CD4-positive, CD25-positive, alpha-beta regulatory T cell (primary cell): ENCODE data around the gene STAB1. TPM values are rescaled to one million over a fixed set of nuclear protein-coding genes. Genes with fewer than 3 reads are reported as not detected.

Experiments
- ATAC-seq, 2 donors: fragments of 150-1000 bp; cut with Tn5 transposase; one replicate each; pipeline ENCODE4 v1.10.0; 2021; ENCODE audit warnings: low read depth in 2 of 2, moderate number of reproducible peaks in 2 of 2, moderate library complexity in 1 of 2
- DNase-seq, 3 donors: peaks; one replicate each; pipeline versions ENCODE4 v3.0.0 to v3.0.0-alpha.2; 2012 to 2022; ENCODE audit warnings: mixed read lengths in 1 of 3
- H3K27ac ChIP-seq: one replicate; pipeline ENCODE4 v1.7.0; 2013; ENCODE audit warnings: mild to moderate bottlenecking, low read length; ENCODE audit not compliant: insufficient read depth, poor library complexity, severe bottlenecking
- H3K27me3 ChIP-seq: one replicate; pipeline ENCODE4 v1.7.0; 2013; ENCODE audit warnings: low read length; ENCODE audit not compliant: control insufficient read depth, insufficient read depth
- H3K36me3 ChIP-seq: one replicate; pipeline ENCODE4 v1.7.0; 2013; ENCODE audit warnings: mild to moderate bottlenecking, low read length, moderate library complexity; ENCODE audit not compliant: control insufficient read depth, insufficient read depth
- H3K4me1 ChIP-seq: 2 replicates; pipeline ENCODE4 v1.7.0; 2013; ENCODE audit warnings: mild to moderate bottlenecking, low read length; ENCODE audit not compliant: insufficient read depth, control insufficient read depth, poor library complexity, severe bottlenecking
- H3K4me3 ChIP-seq: one replicate; pipeline ENCODE4 v1.7.0; 2013; ENCODE audit warnings: low read depth, mild to moderate bottlenecking, low read length, moderate library complexity
- H3K9me3 ChIP-seq, 2 experiments: 1 replicate in 1 of 2; 2 replicates in 1 of 2; pipeline ENCODE4 v1.7.0; 2013; ENCODE audit warnings: low read length in 2 of 2, mild to moderate bottlenecking in 1 of 2, moderate library complexity in 1 of 2; ENCODE audit not compliant: control insufficient read depth in 2 of 2
- H3K27ac Mint-ChIP-seq, 3 donors: one replicate each; pipeline ENCODE4 v1.8.0; 2020 to 2022; ENCODE audit warnings: mild to moderate bottlenecking in 3 of 3, mixed read lengths in 3 of 3, moderate library complexity in 2 of 3
- H3K27me3 Mint-ChIP-seq: one replicate; pipeline ENCODE4 v1.8.0; 2022; ENCODE audit warnings: mild to moderate bottlenecking, mixed read lengths
- H3K36me3 Mint-ChIP-seq: one replicate; pipeline ENCODE4 v1.8.0; 2020; ENCODE audit warnings: mixed read lengths
- H3K4me1 Mint-ChIP-seq, 4 donors: one replicate each; pipeline ENCODE4 v1.8.0; 2020 to 2022; ENCODE audit warnings: mixed read lengths in 4 of 4, mild to moderate bottlenecking in 1 of 4
- H3K4me3 Mint-ChIP-seq, 4 donors: one replicate each; pipeline ENCODE4 v1.8.0; 2020 to 2022; ENCODE audit warnings: mild to moderate bottlenecking in 4 of 4, mixed read lengths in 4 of 4, moderate library complexity in 3 of 4
- H3K9me3 Mint-ChIP-seq, 7 donors: one replicate each; pipeline ENCODE4 v1.8.0; 2020 to 2022; ENCODE audit warnings: mixed read lengths in 7 of 7, mild to moderate bottlenecking in 3 of 7, moderate library complexity in 2 of 7
- polyA plus RNA-seq, 4 donors: library from polyadenylated mRNA; unstranded; fragments of 300-500 nt; fragmentation: Illumina TruSeq; gene quantifications; one replicate each; pipeline ENCODE4 v1.2.3, GENCODE V29; 2021
- total RNA-seq: library from RNA; stranded (reverse); gene quantifications from one replicate; pipeline ENCODE4 v1.2.3, GENCODE V29; 2022

Gene STAB1
- total and polyA plus RNA-seq, 5 donors from 2014 or later: 0.42 TPM; not detected in 4

DNA sequence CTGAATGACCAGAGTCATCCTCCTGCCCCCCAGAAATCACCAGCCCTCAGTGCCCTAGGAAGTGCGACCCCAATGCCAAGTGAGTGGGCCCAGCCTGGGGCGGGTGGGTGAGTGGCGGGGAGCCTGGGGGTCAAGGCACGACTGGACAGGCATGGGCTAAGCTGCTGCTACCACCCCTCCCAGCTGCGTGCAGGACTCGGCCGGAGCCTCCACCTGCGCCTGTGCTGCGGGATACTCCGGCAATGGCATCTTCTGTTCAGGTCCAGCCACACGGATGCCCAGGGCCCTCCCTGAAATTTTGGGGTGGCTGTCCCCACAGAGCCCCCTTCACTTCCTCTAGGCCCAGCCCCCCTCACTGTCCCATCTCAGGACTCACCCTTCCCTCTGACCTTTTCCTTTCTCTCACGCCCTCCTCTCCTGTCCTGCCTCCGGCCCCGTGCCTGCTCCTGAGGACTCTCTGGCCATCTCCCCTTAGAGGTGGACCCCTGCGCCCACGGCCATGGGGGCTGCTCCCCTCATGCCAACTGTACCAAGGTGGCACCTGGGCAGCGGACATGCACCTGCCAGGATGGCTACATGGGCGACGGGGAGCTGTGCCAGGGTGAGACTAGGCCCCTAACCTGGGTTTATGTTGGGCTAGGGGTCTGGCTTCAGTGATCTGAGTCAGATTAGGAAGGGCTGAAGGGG lies 21.5 kb downstream of the STAB1 start:
- H3K27ac Mint-ChIP-seq: no peak overlapping the region
- Histone ChIP-seq H3K27ac (no peak overlapping the region), H3K4me1 (no peaks in the 10 kb centered on the region), H3K9me3 (no peaks in the 10 kb centered on the region), H3K4me3 (no peak overlapping the region), H3K27me3 (no peaks in the 10 kb centered on the region), H3K36me3 (no peaks in the 10 kb centered on the region)
- H3K9me3 Mint-ChIP-seq: no peaks in the 10 kb centered on the region
- H3K27me3 Mint-ChIP-seq: no peaks in the 10 kb centered on the region
- no peak overlapping the region for H3K4me3 Mint-ChIP-seq
- DNase-seq (no peak), ATAC-seq (no peak)
- no peaks in the 10 kb centered on the region for H3K4me1 Mint-ChIP-seq
- H3K36me3 Mint-ChIP-seq: no peaks in the 10 kb centered on the region

DNA sequence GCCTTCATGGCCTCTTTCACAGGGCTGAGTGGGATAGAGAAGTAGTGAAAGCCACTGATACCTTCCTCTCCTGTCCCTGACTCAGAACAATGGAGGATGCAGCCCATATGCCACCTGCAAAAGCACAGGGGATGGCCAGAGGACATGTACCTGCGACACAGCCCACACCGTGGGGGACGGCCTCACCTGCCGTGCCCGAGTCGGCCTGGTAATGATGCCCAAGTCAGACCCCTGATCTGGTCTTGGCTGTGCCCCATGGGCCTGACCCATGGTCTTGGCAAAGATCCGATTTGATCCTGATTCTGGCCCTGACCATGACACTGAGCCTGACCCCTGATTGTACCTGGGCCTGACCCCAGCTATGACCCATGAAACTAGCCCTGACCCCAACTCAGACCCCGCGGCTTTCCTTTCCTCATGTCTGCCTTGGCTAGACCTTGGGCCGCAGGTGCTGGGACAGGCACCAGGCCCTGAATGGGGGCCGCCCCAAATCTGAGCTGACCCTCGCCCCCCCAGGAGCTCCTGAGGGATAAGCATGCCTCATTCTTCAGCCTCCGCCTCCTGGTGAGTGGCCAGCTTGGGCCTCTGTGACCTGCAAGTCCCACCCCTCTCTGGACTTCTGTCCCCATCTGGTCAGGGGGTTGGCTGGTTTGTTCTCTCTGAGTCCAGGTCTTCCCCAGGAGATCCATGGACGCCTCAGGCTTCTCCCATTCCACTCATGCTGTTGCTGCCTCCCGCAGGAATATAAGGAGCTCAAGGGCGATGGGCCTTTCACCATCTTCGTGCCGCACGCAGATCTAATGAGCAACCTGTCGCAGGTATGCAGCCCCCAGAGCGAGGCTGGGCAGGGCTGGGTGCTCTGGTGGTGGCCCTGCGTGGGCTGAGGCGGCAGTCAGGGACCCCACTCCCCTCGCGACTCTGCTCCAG lies 22.9 kb downstream of the STAB1 start:
- Mint-ChIP-seq H3K27ac (no peak overlapping the region), H3K9me3 (no peaks in the 10 kb centered on the region), H3K36me3 (no peaks in the 10 kb centered on the region), H3K4me1 (no peaks in the 10 kb centered on the region), H3K27me3 (no peaks in the 10 kb centered on the region), H3K4me3 (no peak overlapping the region)
- ATAC-seq (no peak), DNase-seq (no peak)
- Histone ChIP-seq H3K4me1 (no peaks in the 10 kb centered on the region), H3K27ac (no peak overlapping the region), H3K9me3 (no peaks in the 10 kb centered on the region), H3K36me3 (no peaks in the 10 kb centered on the region), H3K27me3 (no peaks in the 10 kb centered on the region), H3K4me3 (no peak overlapping the region)

DNA sequence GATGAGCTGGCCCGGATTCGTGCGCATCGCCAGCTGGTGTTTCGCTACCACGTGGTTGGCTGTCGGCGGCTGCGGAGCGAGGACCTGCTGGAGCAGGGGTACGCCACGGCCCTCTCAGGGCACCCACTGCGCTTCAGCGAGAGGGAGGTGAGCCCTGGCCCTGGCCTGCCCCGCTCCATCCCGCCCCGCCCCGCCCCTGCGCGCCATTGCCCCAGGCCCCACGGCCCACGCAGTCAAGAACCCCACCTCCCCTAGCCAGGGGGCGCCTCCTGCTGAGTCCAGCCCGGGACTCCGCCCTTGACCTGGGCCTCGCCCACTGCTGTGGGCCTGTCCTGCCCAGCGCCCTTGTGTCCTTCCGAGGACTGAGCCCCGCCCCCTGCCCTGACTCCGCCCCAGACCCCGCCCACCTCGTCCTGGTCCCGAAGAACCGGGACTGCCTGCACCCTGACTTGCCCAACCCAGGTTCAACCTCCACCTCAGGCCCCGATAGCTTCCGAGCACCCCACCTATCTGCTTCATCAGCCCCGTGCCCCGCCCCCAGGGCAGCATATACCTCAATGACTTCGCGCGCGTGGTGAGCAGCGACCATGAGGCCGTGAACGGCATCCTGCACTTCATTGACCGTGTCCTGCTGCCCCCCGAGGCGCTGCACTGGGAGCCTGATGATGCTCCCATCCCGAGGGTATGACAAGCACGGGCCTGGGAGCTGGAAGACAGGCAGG lies 23.7 kb downstream of the STAB1 start:
- H3K9me3 Mint-ChIP-seq: no peaks in the 10 kb centered on the region
- no peak overlapping the region for H3K4me3 Mint-ChIP-seq
- H3K27ac Mint-ChIP-seq: no peak overlapping the region
- DNase-seq (no peak), ATAC-seq (no peak)
- H3K27me3 Mint-ChIP-seq: no peaks in the 10 kb centered on the region
- Histone ChIP-seq H3K4me1 (no peaks in the 10 kb centered on the region), H3K27me3 (no peaks in the 10 kb centered on the region), H3K36me3 (no peaks in the 10 kb centered on the region), H3K4me3 (no peak overlapping the region), H3K9me3 (no peaks in the 10 kb centered on the region), H3K27ac (no peak overlapping the region)
- no peaks in the 10 kb centered on the region for H3K4me1 Mint-ChIP-seq
- no peaks in the 10 kb centered on the region for H3K36me3 Mint-ChIP-seq

DNA sequence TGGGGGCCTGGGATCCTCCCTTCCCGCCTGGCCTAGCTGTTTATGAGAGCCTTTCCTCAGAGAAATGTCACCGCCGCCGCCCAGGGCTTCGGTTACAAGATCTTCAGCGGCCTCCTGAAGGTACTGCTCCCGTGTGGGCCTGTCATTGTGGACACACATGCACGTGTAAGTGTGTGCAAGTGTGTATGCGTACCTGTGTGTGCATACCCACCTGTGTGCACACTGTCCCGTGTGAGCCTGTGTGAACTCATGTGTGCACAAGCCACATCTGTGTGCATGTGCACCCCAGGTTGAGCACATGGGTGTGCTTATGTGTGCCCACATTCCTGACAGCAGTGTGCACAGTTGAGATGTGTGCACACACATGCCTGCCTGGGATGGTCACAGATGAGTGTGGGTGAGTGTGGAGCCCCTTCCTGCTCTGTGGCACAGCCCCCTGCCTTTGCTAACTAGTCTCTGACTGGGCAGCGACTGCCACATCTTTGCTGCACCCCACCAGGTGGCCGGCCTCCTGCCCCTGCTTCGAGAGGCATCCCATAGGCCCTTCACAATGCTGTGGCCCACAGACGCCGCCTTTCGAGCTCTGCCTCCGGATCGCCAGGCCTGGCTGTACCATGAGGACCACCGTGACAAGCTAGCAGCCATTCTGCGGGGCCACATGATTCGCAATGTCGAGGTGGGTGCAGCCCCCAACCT lies 24.5 kb downstream of the STAB1 start:
- H3K9me3 ChIP-seq: no peaks in the 10 kb centered on the region
- no peaks in the 10 kb centered on the region for H3K36me3 ChIP-seq
- no peaks in the 10 kb centered on the region for H3K27me3 ChIP-seq
- no peaks in the 10 kb centered on the region for H3K27me3 Mint-ChIP-seq
- DNase-seq (no peak), ATAC-seq (no peak)
- no peaks in the 10 kb centered on the region for H3K36me3 Mint-ChIP-seq
- no peak overlapping the region for H3K4me3 Mint-ChIP-seq
- no peaks in the 10 kb centered on the region for H3K4me1 Mint-ChIP-seq
- H3K27ac Mint-ChIP-seq: no peak overlapping the region
- peaks cover 0 to 2% (median 0%) of the 10 kb centered on the region in 7 donors for H3K9me3 Mint-ChIP-seq
- no peak overlapping the region for H3K4me3 ChIP-seq
- H3K27ac ChIP-seq: no peak overlapping the region
- no peaks in the 10 kb centered on the region for H3K4me1 ChIP-seq

DNA sequence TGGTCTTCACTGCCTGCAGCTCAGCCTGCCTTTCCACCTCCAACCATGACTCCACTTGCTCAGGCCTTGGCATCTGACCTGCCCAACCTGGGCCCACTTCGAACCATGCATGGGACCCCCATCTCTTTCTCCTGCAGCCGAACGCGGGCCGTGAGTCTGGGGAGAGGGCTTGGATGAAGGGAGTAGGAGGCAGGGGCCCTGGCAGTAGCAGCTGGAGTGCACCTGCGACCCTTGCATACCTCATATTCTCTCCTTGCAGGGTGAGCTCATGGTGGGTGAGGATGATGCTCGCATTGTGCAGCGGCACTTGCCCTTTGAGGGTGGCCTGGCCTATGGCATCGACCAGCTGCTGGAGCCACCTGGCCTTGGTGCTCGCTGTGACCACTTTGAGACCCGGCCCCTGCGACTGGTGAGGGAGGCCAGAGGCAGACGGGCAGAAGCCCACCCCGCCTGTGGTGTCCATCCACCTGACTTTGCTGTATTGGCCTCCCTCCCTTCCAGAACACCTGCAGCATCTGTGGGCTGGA lies 25.1 kb downstream of the STAB1 start:
- H3K36me3 Mint-ChIP-seq: no peaks in the 10 kb centered on the region
- Histone ChIP-seq H3K4me3 (no peak overlapping the region), H3K27ac (no peak overlapping the region), H3K9me3 (no peaks in the 10 kb centered on the region), H3K36me3 (no peaks in the 10 kb centered on the region), H3K4me1 (no peaks in the 10 kb centered on the region), H3K27me3 (no peaks in the 10 kb centered on the region)
- peaks cover 0 to 2% (median 0%) of the 10 kb centered on the region in 7 donors for H3K9me3 Mint-ChIP-seq
- no peaks in the 10 kb centered on the region for H3K4me1 Mint-ChIP-seq
- H3K27ac Mint-ChIP-seq: no peak overlapping the region
- H3K27me3 Mint-ChIP-seq: no peaks in the 10 kb centered on the region
- DNase-seq (no peak), ATAC-seq (no peak)
- H3K4me3 Mint-ChIP-seq: no peak overlapping the region

DNA sequence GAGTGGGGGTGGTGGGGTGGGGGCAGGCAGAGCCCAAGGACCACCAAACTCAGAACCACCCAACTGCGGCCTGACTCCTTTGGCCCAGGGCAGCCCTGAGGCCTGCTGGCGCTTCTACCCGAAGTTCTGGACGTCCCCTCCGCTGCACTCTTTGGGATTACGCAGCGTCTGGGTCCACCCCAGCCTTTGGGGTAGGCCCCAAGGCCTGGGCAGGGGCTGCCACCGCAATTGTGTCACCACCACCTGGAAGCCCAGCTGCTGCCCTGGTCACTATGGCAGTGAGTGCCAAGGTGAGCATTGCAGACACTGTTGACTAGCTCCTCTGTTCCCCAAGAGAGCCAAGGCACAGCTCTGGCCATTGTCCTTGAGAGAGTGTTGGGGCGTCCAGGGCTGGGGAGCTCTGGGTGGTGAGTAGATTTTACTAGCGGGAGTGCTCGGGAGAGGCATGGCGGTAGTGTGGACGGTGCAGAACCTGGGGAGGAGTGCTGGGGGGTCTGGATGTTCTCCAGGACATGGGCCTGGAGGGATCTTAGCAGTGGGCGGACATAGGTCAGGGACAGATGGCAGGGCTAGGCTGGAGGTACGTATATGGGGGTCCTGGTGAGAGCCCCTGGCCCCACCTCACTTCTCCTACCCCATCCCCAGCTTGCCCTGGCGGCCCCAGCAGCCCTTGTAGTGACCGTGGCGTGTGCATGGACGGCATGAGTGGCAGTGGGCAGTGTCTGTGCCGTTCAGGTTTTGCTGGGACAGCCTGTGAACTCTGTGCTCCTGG lies 25.8 kb downstream of the STAB1 start:
- Histone ChIP-seq H3K9me3 (no peaks in the 10 kb centered on the region), H3K27me3 (no peaks in the 10 kb centered on the region), H3K4me3 (no peak overlapping the region), H3K27ac (no peak overlapping the region), H3K4me1 (no peaks in the 10 kb centered on the region), H3K36me3 (no peaks in the 10 kb centered on the region)
- Mint-ChIP-seq H3K27me3 (no peaks in the 10 kb centered on the region), H3K36me3 (no peaks in the 10 kb centered on the region), H3K27ac (no peak overlapping the region), H3K9me3 (peaks cover 0 to 2% (median 0%) of the 10 kb centered on the region in 7 donors), H3K4me1 (no peaks in the 10 kb centered on the region), H3K4me3 (no peak overlapping the region)
- DNase-seq (no peak), ATAC-seq (no peak)

DNA sequence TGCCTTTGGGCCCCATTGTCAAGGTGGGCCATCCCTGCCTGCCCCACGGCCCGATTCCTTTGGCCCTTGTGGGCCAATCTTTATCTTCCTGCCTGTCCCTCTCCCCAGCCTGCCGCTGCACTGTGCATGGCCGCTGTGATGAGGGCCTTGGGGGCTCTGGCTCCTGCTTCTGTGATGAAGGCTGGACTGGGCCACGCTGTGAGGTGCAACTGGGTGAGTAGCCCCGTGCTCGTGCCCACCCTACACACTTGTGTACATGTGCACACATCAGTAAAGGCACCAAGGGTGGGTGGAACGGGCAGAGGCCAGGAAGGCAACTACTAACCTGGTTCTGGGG lies 26.3 kb downstream of the STAB1 start:
- H3K27ac ChIP-seq: no peak overlapping the region
- no peaks in the 10 kb centered on the region for H3K36me3 Mint-ChIP-seq
- no peak for DNase-seq
- no peaks in the 10 kb centered on the region for H3K27me3 Mint-ChIP-seq
- no peak overlapping the region for H3K4me3 Mint-ChIP-seq
- no peaks in the 10 kb centered on the region for H3K9me3 ChIP-seq
- no peaks in the 10 kb centered on the region for H3K27me3 ChIP-seq
- no peaks in the 10 kb centered on the region for H3K4me1 Mint-ChIP-seq
- H3K4me3 ChIP-seq: no peak overlapping the region
- H3K27ac Mint-ChIP-seq: no peak overlapping the region
- H3K4me1 ChIP-seq: no peaks in the 10 kb centered on the region
- peaks cover 0 to 2% (median 0%) of the 10 kb centered on the region in 7 donors for H3K9me3 Mint-ChIP-seq
- no peaks in the 10 kb centered on the region for H3K36me3 ChIP-seq
- ATAC-seq: no peak
